ENCODE results near the gene TFB1M.
A peak's percentile ranks its signal among the peaks of the same experiment; 100 is the strongest.
"Not testable (repeated sequence)": the region's sequence is repeated elsewhere in the genome, so short reads cannot be mapped to it uniquely, and the experiment has no call there.

TFB1M gene

DNA sequence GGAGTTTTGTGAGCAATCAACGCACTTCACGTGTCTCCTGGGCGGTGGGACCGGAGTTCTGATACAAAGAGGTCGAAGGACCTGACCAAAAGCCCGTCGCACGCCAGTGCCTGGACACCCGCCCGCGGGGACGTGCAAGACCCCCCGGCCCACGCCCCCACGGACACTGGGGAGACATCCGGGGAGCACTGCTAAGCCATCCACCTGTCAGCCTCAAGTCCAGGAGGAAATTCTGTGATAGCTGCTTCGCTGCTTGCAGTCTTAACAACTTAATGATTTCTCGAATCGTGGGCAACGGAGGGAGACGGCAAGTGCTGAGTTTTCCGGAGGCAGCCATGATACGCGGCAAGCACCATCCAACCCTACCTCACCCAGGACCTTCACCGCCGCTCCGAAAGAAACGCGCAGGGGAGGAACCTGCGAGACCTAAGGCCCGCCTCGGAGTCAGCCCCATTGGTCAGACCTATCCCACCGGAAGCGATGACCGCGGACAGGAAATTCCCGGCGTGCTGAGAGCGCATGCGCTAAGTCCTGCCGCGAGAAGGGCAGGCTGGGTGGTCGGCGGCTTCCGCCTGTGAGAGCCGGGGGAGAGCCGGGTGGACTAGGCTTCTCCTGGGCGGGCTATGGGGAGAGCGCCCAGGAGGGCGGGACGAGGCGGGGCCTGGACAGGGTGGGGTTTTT is at the start of gene TFB1M:
TFB1M (minus strand) TSS at position 393 of the 681 bp plus-strand sequence; CDS start at position 337, 56 bp downstream.
- peak; percentile 98 to 99 for DNase-seq (ENCODE audit: low read depth in 2 of 2)

DNA sequence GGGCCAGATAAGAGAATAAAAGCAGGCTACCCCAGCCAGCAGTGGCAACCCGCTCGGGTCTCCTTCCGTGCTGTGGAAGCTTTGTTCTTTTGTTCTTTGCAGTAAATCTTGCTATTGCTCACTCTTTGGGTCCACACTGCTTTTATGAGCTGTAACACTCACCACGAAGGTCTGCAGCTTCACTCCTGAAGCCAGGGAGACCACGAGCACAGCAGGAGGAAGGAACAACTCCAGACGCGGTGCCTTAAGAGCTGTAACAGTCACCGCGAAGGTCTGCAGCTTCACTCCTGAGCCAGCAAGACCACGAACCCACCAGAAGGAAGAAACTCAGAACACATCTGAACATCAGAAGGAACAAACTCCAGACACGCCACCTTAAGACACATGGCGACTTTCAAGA is 49.7 kb upstream of the TFB1M start:
- not testable (repeated sequence) for DNase-seq (ENCODE audit: low read depth in 2 of 2)

DNA sequence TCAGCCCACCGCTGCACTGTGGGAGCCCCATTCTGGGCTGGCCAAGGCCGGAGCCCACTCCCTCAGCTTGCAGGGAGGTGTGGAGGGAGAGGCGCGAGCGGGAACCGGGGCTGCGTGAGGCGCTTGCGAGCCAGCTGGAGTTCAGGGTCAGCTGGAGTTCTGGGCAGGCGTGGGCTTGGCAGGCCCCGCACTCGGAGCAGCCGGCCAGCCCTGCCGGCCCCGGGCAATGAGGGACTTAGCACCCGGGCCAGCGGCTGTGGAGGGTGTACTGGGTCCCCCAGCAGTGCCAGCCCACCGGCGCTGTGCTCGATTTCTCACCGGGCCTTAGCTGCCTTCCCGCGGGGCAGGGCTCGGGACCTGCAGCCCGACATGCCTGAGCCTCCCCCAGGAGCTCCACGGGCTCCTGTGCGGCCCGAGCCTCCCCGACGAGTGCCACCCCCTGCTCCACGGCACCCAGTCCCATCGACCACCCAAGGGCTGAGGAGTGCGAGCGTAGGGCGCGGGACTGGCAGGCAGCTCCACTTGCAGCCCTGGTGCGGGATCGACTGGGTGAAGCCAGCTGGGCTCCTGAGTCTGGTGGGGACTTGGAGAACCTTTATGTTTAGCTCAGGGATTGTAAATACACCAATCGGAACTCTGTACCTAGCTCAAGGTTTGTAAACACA is 48.8 kb upstream of the TFB1M start:
- not testable (repeated sequence) for DNase-seq (ENCODE audit: low read depth in 2 of 2)

GRCh38 chr6:155354167-155354566 is 39.9 kb upstream of the TFB1M start:
- DNase-seq (ENCODE audit: low read depth in 2 of 2), result no peak

- DNase-seq (ENCODE audit: low read depth in 2 of 2), result no peak
Measured at GRCh38 chr6:155352811-155353210, 38.5 kb upstream of the TFB1M start.

- DNase-seq (ENCODE audit: low read depth in 2 of 2), result no peak
Measured at GRCh38 chr6:155352130-155352420, 37.8 kb upstream of the TFB1M start.

DNA sequence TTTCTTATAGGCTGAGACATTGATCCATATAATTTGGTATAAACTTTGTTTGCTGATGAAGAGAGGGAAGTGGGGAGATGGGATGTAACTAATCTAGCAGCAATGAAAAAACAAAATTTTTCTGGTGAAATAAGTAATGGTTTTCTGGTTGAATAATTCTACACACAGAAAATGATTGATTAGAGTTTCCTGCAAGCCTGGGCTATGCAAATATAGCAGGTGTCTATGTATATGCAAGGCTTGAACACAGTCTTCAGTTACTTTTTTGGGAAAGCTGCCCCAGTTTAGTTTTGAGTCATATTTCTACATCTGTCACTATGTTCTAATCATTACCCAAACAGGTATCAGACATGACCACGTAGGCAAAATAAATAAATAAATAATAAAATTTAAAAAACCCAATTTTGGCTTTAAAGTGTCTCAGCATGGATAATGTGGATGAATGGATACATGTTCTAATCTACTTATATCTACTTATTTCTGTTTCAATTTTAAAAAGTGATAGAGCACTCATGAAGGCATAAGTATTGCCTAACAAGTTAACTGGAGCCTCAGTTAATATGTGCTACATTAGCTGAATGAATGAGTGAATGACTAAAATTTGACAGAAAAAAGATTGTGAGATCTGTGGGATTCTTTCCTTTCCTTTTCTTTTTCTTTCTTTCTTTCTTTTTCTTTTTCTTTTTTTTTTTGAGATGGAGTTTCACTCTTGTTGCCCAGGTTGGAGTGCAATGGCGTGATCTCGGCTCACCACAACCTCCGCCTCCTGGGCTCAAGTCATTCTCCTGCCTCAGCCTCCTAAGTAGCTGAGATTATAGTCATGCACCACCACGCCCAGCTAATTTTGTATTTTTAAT is 37.2 kb upstream of the TFB1M start:
- no peak for DNase-seq (ENCODE audit: low read depth in 2 of 2)

DNA sequence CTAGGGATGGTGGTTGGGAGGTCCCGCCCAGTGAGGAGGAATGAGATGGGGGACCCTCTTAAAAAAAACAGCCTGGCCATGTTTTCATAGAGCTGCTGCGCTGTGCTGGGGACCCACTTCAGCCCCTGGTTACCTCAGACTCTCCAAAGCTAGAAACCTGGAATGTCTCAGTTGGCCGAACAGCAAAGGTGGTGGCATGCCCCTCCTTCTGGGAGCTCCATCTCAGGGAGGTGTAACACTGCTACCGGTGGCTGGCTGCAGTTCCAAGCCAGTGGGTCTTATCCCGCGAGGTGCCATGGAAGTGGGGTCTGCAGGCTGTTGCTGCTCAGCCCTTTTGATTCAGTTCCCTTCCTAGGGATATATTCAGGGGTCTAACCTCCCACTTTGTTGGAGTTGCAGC is 35.7 kb upstream of the TFB1M start:
- no peak for DNase-seq (ENCODE audit: low read depth in 2 of 2)

DNA sequence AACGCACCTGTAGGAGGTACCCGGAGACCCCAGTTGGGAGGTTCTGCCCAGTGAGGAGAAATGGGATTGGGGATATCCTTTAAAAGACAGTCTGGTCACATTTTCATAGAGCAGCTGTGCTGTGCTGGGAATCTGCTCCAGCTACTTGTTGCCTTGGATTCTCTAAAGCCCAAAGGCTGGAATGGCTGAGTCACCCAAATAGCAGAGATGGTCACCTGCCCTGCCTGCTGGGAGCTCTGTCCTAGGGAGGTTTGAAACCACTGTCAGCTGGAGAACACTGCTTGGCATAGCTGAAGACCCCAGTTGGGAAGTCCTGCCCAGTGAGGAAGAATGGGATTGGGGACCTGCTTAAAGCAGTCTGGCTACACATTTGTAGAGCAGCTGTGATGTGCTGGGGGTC is 34.8 kb upstream of the TFB1M start:
- DNase-seq (ENCODE audit: low read depth in 2 of 2), result no peak

DNA sequence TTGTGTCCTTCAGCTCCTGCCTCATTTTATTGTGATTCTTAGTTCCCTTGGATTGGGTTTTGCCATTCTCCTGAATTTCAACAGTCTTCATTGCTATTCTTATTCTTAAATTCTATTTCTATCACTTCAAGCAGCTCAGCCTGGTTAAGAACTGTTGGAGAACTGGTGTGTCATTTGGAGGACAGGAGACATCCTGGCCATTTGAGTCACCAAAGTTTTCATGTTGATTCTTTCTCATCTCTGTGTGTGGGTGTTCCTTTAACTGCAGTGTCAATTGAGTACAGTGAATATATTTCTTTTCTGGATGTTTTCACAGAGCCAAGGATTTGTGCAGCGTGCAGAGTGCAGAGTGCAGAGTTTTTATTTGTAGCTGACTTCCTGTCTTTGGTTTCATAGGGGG is 33.5 kb upstream of the TFB1M start:
- no peak for DNase-seq (ENCODE audit: low read depth in 2 of 2)

GRCh38 chr6:155346957-155347356 is 32.7 kb upstream of the TFB1M start:
- DNase-seq (ENCODE audit: low read depth in 2 of 2), result no peak

DNA sequence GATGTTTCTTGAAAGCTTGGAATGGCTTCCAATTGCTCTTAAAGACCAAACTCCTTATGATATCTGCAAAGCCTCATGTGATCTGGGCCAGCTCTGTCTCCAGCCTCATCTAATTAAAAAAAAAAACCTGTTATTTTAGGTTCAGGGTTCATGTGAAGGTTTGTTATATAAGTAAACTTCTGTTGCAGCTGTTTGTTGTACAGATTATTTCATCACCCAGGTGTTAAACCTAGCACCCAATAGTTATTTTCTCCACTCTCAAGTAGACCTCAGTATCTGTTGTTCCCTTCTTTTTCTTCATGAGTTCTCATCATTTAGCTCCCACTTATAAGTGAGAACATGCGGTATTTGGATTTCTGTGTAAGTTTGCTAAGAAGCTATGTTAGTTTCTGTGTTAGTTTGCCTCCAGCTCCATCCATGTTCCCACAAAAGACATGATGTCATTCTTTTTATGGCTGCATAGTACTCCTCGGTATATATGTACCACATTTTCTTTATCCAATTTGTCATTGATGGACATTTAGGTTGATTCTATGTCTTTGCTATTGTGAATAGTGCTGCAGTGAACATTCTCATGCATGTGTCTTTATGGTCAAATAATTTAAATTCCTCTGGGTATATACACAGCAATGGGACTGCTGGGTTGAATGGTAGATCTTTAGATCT is 30.2 kb upstream of the TFB1M start:
- no peak for DNase-seq (ENCODE audit: low read depth in 2 of 2)

DNA sequence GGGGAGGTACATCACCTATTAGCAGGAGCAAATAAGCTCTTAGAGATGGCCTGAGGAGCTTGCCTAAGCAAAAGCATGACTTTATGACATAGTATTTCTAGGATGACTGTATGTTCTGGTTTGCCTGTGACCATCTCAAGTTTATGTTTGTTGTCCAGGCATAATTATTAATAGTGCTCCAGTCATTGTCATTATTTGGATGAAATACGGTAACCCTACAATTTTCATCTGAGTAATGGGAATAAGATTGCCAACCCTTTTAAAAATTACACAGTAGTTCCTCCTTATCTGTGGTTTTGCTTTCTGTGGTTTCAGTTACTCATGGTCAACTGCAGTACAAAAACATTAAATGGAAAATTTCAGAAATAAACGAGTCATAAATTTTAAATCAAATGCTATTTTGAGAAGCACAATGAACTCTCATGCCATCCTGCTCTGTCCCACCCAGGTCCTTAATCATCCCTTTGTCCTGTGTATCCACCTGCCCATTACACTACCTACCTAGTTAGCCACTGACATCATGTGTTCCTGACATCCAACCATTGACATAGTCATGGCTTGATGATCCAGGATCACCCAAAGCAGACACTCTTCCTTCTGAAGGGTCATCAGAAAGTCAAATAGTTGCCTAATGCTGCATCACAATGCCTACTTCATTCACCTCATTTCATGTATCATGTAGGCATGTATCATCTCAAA is 27.0 kb upstream of the TFB1M start:
- DNase-seq (ENCODE audit: low read depth in 2 of 2), result no peak

DNA sequence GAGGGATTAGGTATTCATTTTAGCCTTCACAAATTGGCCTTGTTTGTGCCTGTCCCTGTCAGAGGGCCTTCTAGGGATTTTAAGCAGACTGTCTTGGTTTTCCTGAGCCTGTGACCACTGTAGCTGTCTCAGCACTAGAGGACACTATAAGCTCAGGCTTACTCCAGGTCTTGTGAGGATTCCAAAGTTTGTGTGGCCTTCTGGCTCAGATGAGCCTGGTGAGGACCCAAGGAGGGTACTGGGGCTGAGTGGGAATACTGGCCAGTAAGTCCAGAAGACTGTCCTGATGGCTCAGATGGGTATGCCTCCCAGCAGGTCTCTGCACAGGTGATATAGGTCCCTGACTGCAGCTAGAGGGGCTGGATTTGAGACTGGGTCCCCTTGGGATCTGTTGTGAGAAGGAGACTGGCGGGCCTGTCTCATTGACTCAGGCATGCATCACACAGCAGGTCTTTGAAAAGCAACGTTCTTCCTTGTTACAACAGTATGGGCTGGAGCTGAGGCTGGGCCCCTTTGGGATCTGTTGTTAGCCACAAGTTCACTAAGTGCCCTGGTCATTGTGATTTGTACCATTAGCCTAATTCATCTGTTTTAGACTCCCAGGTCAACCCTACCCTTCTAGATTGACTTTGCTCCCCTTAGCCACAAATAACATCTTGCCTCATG is 26.3 kb upstream of the TFB1M start:
- no peak for DNase-seq (ENCODE audit: low read depth in 2 of 2)

GRCh38 chr6:155339929-155340328 is 25.6 kb upstream of the TFB1M start:
- DNase-seq (ENCODE audit: low read depth in 2 of 2), result not testable (repeated sequence)

DNA sequence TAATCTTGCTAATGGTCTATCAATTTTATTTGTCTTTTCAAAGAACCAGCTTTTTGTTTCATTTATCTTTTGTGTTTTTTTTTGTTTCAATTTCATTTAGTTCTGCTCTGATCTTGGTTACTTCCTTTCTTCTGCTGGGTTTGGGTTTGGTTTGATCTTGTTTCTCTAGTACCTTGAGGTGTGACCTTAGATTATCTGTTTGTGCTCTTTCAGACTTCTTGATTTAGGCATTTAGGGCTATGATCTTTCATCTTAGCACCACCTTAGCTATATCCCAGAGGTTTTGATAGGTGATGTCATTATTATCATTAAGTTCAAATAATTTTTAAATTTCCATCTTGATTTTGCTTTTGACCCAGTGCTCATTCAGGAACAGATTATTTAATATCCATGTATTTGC is 24.0 kb upstream of the TFB1M start:
- not testable (repeated sequence) for DNase-seq (ENCODE audit: low read depth in 2 of 2)

DNA sequence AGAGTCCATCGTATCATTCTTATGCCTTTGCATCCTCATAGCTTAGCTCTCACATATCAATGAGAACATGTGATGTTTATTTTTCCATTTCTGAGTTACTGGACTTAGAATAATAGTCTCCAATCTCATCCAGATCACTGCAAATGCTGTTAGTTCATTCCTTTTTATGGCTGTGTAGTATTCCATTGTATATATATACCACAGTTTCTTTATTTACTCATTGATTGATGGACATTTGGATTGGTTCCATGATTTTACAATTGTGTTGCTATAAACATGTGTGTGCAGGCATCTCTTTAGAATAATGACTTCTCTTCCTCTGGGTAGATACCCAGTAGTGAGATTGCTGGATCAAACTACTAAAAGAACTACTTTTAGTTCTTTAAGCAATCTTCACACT is 21.0 kb upstream of the TFB1M start:
- no peak for DNase-seq (ENCODE audit: low read depth in 2 of 2)

GRCh38 chr6:155334073-155334472 is 19.8 kb upstream of the TFB1M start:
- DNase-seq (ENCODE audit: low read depth in 2 of 2), result not testable (repeated sequence)

- no peak for DNase-seq (ENCODE audit: low read depth in 2 of 2)
Measured at GRCh38 chr6:155333414-155333813, 19.1 kb upstream of the TFB1M start.

DNA sequence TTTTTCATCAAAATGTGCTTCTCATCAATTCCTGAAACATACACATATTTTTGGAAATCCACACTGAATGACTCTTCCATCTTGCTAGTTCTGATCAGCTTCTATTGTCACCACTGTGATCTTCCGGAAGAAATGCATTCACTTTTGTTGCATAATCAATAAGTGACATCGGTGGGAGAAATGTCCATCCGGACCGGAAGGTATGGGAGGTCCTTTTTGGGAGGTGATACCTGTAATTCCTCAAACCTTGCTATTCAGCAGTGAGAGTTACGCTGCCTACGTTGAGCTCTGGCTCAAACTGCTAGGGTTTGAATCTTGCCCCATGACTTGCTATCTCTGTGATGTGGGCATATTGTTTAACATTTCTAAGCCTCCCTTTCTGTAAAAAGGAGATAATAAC is 16.6 kb upstream of the TFB1M start:
- DNase-seq (ENCODE audit: low read depth in 2 of 2), result no peak

GRCh38 chr6:155330133-155330734 is 15.9 kb upstream of the TFB1M start:
- no peak for DNase-seq (ENCODE audit: low read depth in 2 of 2)

Measured in stimulated activated CD4-positive, alpha-beta T cell treated with anti-CD3 and anti-CD28 coated beads, Interleukin-12 subunit alpha, Interleukin-12 subunit beta, amount 100 ng/mL, for 24 hours (primary cell).